IMR-90 (cell line): Measurements from ENCODE around the gene RTRAF. TPM values are rescaled to one million over a fixed set of nuclear protein-coding genes. Genes with fewer than 3 reads are reported as not detected.

ENCODE experiments used
- ATAC-seq: fragments of 200-7000 bp; cut with Tn5 transposase; 2 replicates; pipeline ENCODE4 v1.9.1; 2020; ENCODE audit warnings: low read depth, mild to moderate bottlenecking, moderate library complexity
- BruUV-seq: library from RNA; stranded (reverse); fragments of 400-500 nt; replicated peaks from 2 replicates; lab custom pipeline; 2021; lab: Mats Ljungman, UMichigan
- CTCF ChIA-PET: fragments of 300-600 bp; formaldehyde crosslinking; extraction: SDS; loops from one replicate; lab custom pipeline; 2021; ENCODE audit warnings: antibody characterized with exemption; lab: Yijun Ruan, JAX
- POLR2A ChIA-PET: fragments of 300-600 bp; sonication (Branson Sonifier 250); formaldehyde crosslinking; loops from one replicate; lab custom pipeline; 2022; ENCODE audit warnings: antibody characterized with exemption; ENCODE audit not compliant: unreplicated experiment; lab: Charles Lee
- DNase-seq: peaks from one replicate; pipeline ENCODE4 v3.0.0; 2013
- H2AFZ ChIP-seq: replicated peaks from 2 replicates; pipeline ENCODE3; 2013; ENCODE audit warnings: low read length, mild to moderate bottlenecking; ENCODE audit not compliant: poor library complexity
- H2AK5ac ChIP-seq: 2 replicates; pipeline ENCODE4 v1.6.1; 2013; ENCODE audit warnings: low read depth, low read length, inconsistent platforms
- H2AK9ac ChIP-seq: replicated peaks from 2 replicates; pipeline ENCODE3; 2013; ENCODE audit warnings: mild to moderate bottlenecking, low read depth, low read length, moderate library complexity; ENCODE audit not compliant: poor library complexity
- H2BK120ac ChIP-seq: 2 replicates; pipeline ENCODE4 v1.6.1; 2013; ENCODE audit warnings: low read depth, low read length, inconsistent platforms
- H2BK15ac ChIP-seq: 3 replicates; pipeline ENCODE4 v1.6.1; 2013; ENCODE audit warnings: low read depth, low read length, inconsistent platforms
- H2BK20ac ChIP-seq: 2 replicates; pipeline ENCODE4 v1.6.1; 2013; ENCODE audit warnings: low read depth, mild to moderate bottlenecking, inconsistent platforms, low read length, moderate library complexity
- H2BK5ac ChIP-seq: 2 replicates; pipeline ENCODE4 v1.6.1; 2013; ENCODE audit warnings: mild to moderate bottlenecking, low read depth, low read length, inconsistent platforms; ENCODE audit not compliant: poor library complexity, severe bottlenecking
- H3K14ac ChIP-seq: replicated peaks from 2 replicates; pipeline ENCODE4 v1.6.1; 2013; ENCODE audit warnings: low read depth, low read length, inconsistent platforms
- H3K18ac ChIP-seq: 2 replicates; pipeline ENCODE4 v1.6.1; 2013; ENCODE audit warnings: low read depth, low read length, control low read depth
- H3K23ac ChIP-seq: 2 replicates; pipeline ENCODE4 v1.6.1; 2013; ENCODE audit warnings: low read depth, low read length, inconsistent platforms
- H3K27ac ChIP-seq: 2 replicates; pipeline ENCODE4 v1.5.1; 2013; ENCODE audit warnings: mild to moderate bottlenecking, control low read depth, low read length; ENCODE audit not compliant: insufficient read depth
- H3K27me3 ChIP-seq: 2 replicates; pipeline ENCODE4 v1.6.1; 2013; ENCODE audit warnings: low read length; ENCODE audit not compliant: control insufficient read depth, insufficient read depth
- H3K36me3 ChIP-seq: 2 replicates; pipeline ENCODE4 v1.6.1; 2013; ENCODE audit warnings: low read length, mixed read lengths; ENCODE audit not compliant: control insufficient read depth, insufficient read depth
- H3K4ac ChIP-seq: 2 replicates; pipeline ENCODE4 v1.6.1; 2013; ENCODE audit warnings: low read depth, low read length, inconsistent platforms
- H3K4me1 ChIP-seq: 2 replicates; pipeline ENCODE4 v1.6.1; 2013; ENCODE audit warnings: low read length, mixed read lengths; ENCODE audit not compliant: control insufficient read depth, insufficient read depth
- H3K4me2 ChIP-seq: 2 replicates; pipeline ENCODE4 v1.6.1; 2013; ENCODE audit warnings: low read depth, mild to moderate bottlenecking, control low read depth, low read length, moderate library complexity
- H3K4me3 ChIP-seq: 2 replicates; pipeline ENCODE4 v1.5.1; 2013; ENCODE audit warnings: low read depth, mild to moderate bottlenecking, control low read depth, low read length, moderate library complexity; ENCODE audit not compliant: insufficient read depth
- H3K56ac ChIP-seq: 2 replicates; pipeline ENCODE4 v1.6.1; 2013; ENCODE audit warnings: low read length, inconsistent platforms; ENCODE audit not compliant: insufficient read depth; ENCODE audit errors: extremely low read depth
- H3K79me1 ChIP-seq, 2 experiments: 2 replicates each; pipeline ENCODE4 v1.6.1; 2013; ENCODE audit warnings: low read length in 2 of 2, inconsistent platforms in 1 of 2, low read depth in 1 of 2
- H3K9ac ChIP-seq: 2 replicates; pipeline ENCODE4 v1.6.1; 2013; ENCODE audit warnings: low read depth, low read length, control low read depth
- H3K9me1 ChIP-seq: 2 replicates; pipeline ENCODE4 v1.6.1; 2013; ENCODE audit warnings: low read length, inconsistent platforms; ENCODE audit not compliant: insufficient read depth
- H3K9me3 ChIP-seq: 2 replicates; pipeline ENCODE4 v1.6.1; 2013; ENCODE audit warnings: low read length; ENCODE audit not compliant: control insufficient read depth, insufficient read depth
- H4K20me1 ChIP-seq: 2 replicates; pipeline ENCODE4 v1.6.1; 2013; ENCODE audit warnings: low read length, inconsistent platforms; ENCODE audit not compliant: insufficient read depth
- H4K5ac ChIP-seq: 2 replicates; pipeline ENCODE4 v1.6.1; 2013; ENCODE audit warnings: mild to moderate bottlenecking, low read depth, low read length, control low read depth
- H4K8ac ChIP-seq, 2 experiments: 2 replicates each; pipeline ENCODE4 v1.6.1; 2013; ENCODE audit warnings: low read depth in 2 of 2, low read length in 2 of 2, control low read depth in 1 of 2, inconsistent platforms in 1 of 2
- H4K91ac ChIP-seq: 2 replicates; pipeline ENCODE4 v1.6.1; 2013; ENCODE audit warnings: low read depth, low read length, inconsistent platforms; ENCODE audit not compliant: insufficient read depth
- BHLHE40 ChIP-seq: fragments of 150-350 bp; IDR thresholded peaks from 2 replicates; pipeline ENCODE4 v1.6.1; 2016; ENCODE audit warnings: mild to moderate bottlenecking, low read depth, low read length
- CEBPB ChIP-seq: IDR thresholded peaks from 2 replicates; pipeline ENCODE4 v1.6.1; 2012; ENCODE audit warnings: low read depth, low read length, improper control_type of control experiment
- CHD1 ChIP-seq: IDR thresholded peaks from 2 replicates; pipeline ENCODE4 v1.6.1; 2012; ENCODE audit warnings: low read depth, low read length, improper control_type of control experiment
- CTCF ChIP-seq: conservative IDR thresholded peaks from 2 replicates; pipeline ENCODE4 v1.5.1; 2012; ENCODE audit warnings: mild to moderate bottlenecking, low read depth, low read length, improper control_type of control experiment
- ELK1 ChIP-seq: fragments of 150-350 bp; IDR thresholded peaks from 2 replicates; pipeline ENCODE4 v1.6.1; 2016; ENCODE audit warnings: low read depth, mild to moderate bottlenecking, low read length, moderate library complexity, borderline replicate concordance
- FOS ChIP-seq: fragments of 150-350 bp; IDR thresholded peaks from 2 replicates; pipeline ENCODE4 v1.6.1; 2016; ENCODE audit warnings: low read depth, low read length
- MXI1 ChIP-seq: IDR thresholded peaks from 2 replicates; pipeline ENCODE4 v1.6.1; 2012; ENCODE audit warnings: low read depth, mild to moderate bottlenecking, low read length, moderate library complexity, borderline replicate concordance
- POLR2A ChIP-seq: IDR thresholded peaks from 2 replicates; pipeline ENCODE4 v1.6.1; 2012; ENCODE audit warnings: mild to moderate bottlenecking, low read depth, low read length
- RAD21 ChIP-seq: IDR thresholded peaks from 2 replicates; pipeline ENCODE4 v1.6.1; 2012; ENCODE audit warnings: low read length, improper control_type of control experiment
- RCOR1 ChIP-seq: IDR thresholded peaks from 2 replicates; pipeline ENCODE4 v1.6.1; 2012; ENCODE audit warnings: mild to moderate bottlenecking, low read length, improper control_type of control experiment; ENCODE audit not compliant: insufficient replicate concordance
- RFX5 ChIP-seq: IDR thresholded peaks from 2 replicates; pipeline ENCODE4 v1.8.0; 2012; ENCODE audit warnings: low read depth, mild to moderate bottlenecking, low read length, moderate library complexity
- SMC3 ChIP-seq: fragments of 150-350 bp; IDR thresholded peaks from 2 replicates; pipeline ENCODE4 v1.6.1; 2016; ENCODE audit warnings: low read depth, mild to moderate bottlenecking, antibody characterized with exemption, low read length, moderate library complexity
- USF2 ChIP-seq: fragments of 150-350 bp; IDR thresholded peaks from 2 replicates; pipeline ENCODE4 v1.6.1; 2017; ENCODE audit warnings: mild to moderate bottlenecking, antibody characterized with exemption, low read length, low read depth
- WGBS, 2 experiments: methylation state at CpG; one replicate each; pipeline versions ENCODE4 v1.1.5 to v1.1.7; 2013; ENCODE audit warnings: missing lambda C conversion rate in 2 of 2; ENCODE audit not compliant: insufficient read length in 1 of 2; ENCODE audit errors: extremely low coverage in 2 of 2; 5-methylcytosine and 5-hydroxymethylcytosine counted together
- dilution Hi-C: fragments of 300-500 bp; cut with HindIII; formaldehyde crosslinking; loops from one replicate; pipeline ENCODE4 v1.14.3; 2018; ENCODE audit warnings: low sequenced_read_pairs; ENCODE audit not compliant: unreplicated experiment
- in situ Hi-C: fragments of 300-500 bp; cut with MboI; formaldehyde crosslinking; loops from 3 replicates; pipeline ENCODE4 v1.14.3; 2019; ENCODE audit warnings: low sequenced_read_pairs, inconsistent platforms, mixed read lengths
- intact Hi-C: fragments of 100-400 bp; cut with micrococcal nuclease; formaldehyde crosslinking; loops from 2 replicates; pipeline ENCODE4 v1.10.0; 2022
- polyA plus RNA-seq, 3 experiments: library from polyadenylated mRNA; depleted of rRNA; stranded (reverse); fragments of >200 nt; gene quantifications; 2 replicates each; pipeline ENCODE4 v1.2.3, GENCODE V29; 2012; ENCODE audit warnings: low replicate concordance in 1 of 3
- total RNA-seq: library from RNA; depleted of rRNA; stranded (reverse); fragments of >200 nt; gene quantifications from 2 replicates; pipeline ENCODE4 v1.2.3, GENCODE V29; 2012

RTRAF gene
- total and polyA plus RNA-seq, 2 of the 4 experiments (the other 2 are of a cell fraction) = 53.2 to 102 TPM

- H2AK9ac ChIP-seq = no peak overlapping the region
- in situ Hi-C loops (no loop called here), intact Hi-C loops (no loop called here), dilution Hi-C loops (no loop called here)
- H3K4ac ChIP-seq = peak overlapping the region; percentile 8
- H3K4me2 ChIP-seq = no peak overlapping the region
- H2BK15ac ChIP-seq = peak overlapping the region; percentile 64
- TF ChIP-seq POLR2A = no peak
- TF ChIP-seq RFX5 = no peak
- TF ChIP-seq RCOR1 = no peak
- TF ChIP-seq CHD1 = no peak
- no peak for TF ChIP-seq CEBPB
- no peak for TF ChIP-seq USF2
- TF ChIP-seq CTCF = no peak
- no peak for TF ChIP-seq BHLHE40
- TF ChIP-seq SMC3 = no peak
- no peak for TF ChIP-seq ELK1
- no peak for TF ChIP-seq FOS
- TF ChIP-seq MXI1 = no peak
- TF ChIP-seq RAD21 = no peak
- H3K9me3 ChIP-seq = no peaks in the 10 kb centered on the region
- H3K4me3 ChIP-seq = no peak overlapping the region
- no peaks in the 10 kb centered on the region for H3K27me3 ChIP-seq
- ATAC-seq (no peak), DNase-seq (no peak)
- peaks cover 26% of the 10 kb centered on the region for H3K9me1 ChIP-seq
- H3K23ac ChIP-seq = no peak overlapping the region
- H4K5ac ChIP-seq = peak overlapping the region; percentile 37
- peak overlapping the region; percentile 45; the same call in 1 of the 2 replicates for H2BK20ac ChIP-seq
- H3K18ac ChIP-seq = peak overlapping the region; percentile 11
- H3K79me1 ChIP-seq = peaks cover 31 to 75% of the 10 kb centered on the region in 2 experiments
- H2AFZ ChIP-seq = no peak overlapping the region
- H2BK5ac ChIP-seq = peak overlapping the region; percentile 17
- H2AK5ac ChIP-seq = peak overlapping the region; percentile 45; the same call in 1 of the 2 replicates
- WGBS, 2 experiments = 83% methylated on average over 3 of the region's 7 CpGs; no CpG with 5 or more reads in 1 of the 2 experiments
- H3K27ac ChIP-seq = peak overlapping the region; percentile 72; the same call in 1 of the 2 replicates
- H4K91ac ChIP-seq = no peak overlapping the region
- peak overlapping the region in 1 of 2 experiments; percentile 55; a peak in 3 of 4 replicates for H4K8ac ChIP-seq
- peak overlapping the region; percentile 17; the same call in 1 of the 2 replicates for H2BK120ac ChIP-seq
- no TSS peak for BruUV-seq
- no peak overlapping the region for H3K9ac ChIP-seq
- ChIA-PET POLR2A (interaction anchor here (0.5 kb wide), 1 partner anchor 60 kb away, joined by 3 read pairs; no protein-coding TSS in a partner anchor), CTCF (no interaction called here)
- H3K14ac ChIP-seq = peak overlapping the region; percentile 41; the same call in 1 of the 2 replicates
- peaks cover 49% of the 10 kb centered on the region for H3K36me3 ChIP-seq
- H3K4me1 ChIP-seq = peaks cover 14% of the 10 kb centered on the region
- H4K20me1 ChIP-seq = no peaks in the 10 kb centered on the region
- no peak overlapping the region for H3K56ac ChIP-seq
Measured at GRCh38 chr14:52032204-52032801, 43.0 kb downstream of the RTRAF start.
